SK-N-SH (cell line): ENCODE data around the gene PGM2L1. TPM values are rescaled to one million over a fixed set of nuclear protein-coding genes. Genes with fewer than 3 reads are reported as not detected.

Experiments used
- CTCF ChIA-PET: fragments of 300-600, 350-600 bp; formaldehyde crosslinking; extraction: SDS; loops from one replicate; lab custom pipeline; 2021; lab: Yijun Ruan, JAX
- POLR2A ChIA-PET: fragments of 350-600 bp; sonication (Branson Sonifier 250); formaldehyde crosslinking; extraction: SDS; loops from one replicate; lab custom pipeline; 2020; ENCODE audit warnings: antibody characterized with exemption, inconsistent platforms; lab: Yijun Ruan, JAX
- DNase-seq: peaks from one replicate; pipeline ENCODE4 v3.0.0; 2012
- H2AFZ ChIP-seq: fragments of 200-600 bp; sonication (generic); 2 replicates; pipeline ENCODE4 v1.8.1; 2016; ENCODE audit warnings: antibody characterized with exemption, mild to moderate bottlenecking, low read depth
- H3F3A ChIP-seq: fragments of 200-600 bp; sonication (generic); replicated peaks from 2 replicates; pipeline ENCODE3; 2016; ENCODE audit warnings: antibody characterized with exemption, mild to moderate bottlenecking; ENCODE audit not compliant: insufficient read depth
- H3K27ac ChIP-seq, 2 experiments: fragments of 200-500 bp in 1 of 2; fragments of 200-600 bp in 1 of 2; sonication (Bioruptor generic) in 1 of 2; sonication (generic), shearing (Covaris generic) in 1 of 2; 2 replicates each; pipeline versions ENCODE4 v1.5.1 to v1.6.1; 2014 to 2016; ENCODE audit warnings: low read depth in 2 of 2, inconsistent platforms in 1 of 2, low read length in 1 of 2, mild to moderate bottlenecking in 1 of 2, mixed read lengths in 1 of 2
- H3K27me3 ChIP-seq: fragments of 200-600 bp; sonication (generic), shearing (Covaris generic); 2 replicates; pipeline ENCODE4 v1.6.1; 2016; ENCODE audit warnings: mixed run types; ENCODE audit not compliant: insufficient read depth
- H3K36me3 ChIP-seq, 2 experiments: fragments of 200-500 bp in 1 of 2; fragments of 200-600 bp in 1 of 2; sonication (Bioruptor generic) in 1 of 2; sonication (generic) in 1 of 2; replicated peaks in 1 of 2; 2 replicates each; pipeline versions ENCODE3 to v1.5.1; 2014 to 2016; ENCODE audit warnings: low read length in 1 of 2, mild to moderate bottlenecking in 1 of 2; ENCODE audit not compliant: insufficient read depth in 2 of 2, control insufficient read depth in 1 of 2
- H3K4me1 ChIP-seq, 2 experiments: fragments of 200-500 bp in 1 of 2; fragments of 200-600 bp in 1 of 2; sonication (Bioruptor generic) in 1 of 2; sonication (generic), shearing (Covaris generic) in 1 of 2; 2 replicates each; pipeline versions ENCODE4 v1.5.1 to v1.6.1; 2014 to 2016; ENCODE audit warnings: low read depth in 1 of 2, low read length in 1 of 2, mixed run types in 1 of 2; ENCODE audit not compliant: insufficient read depth in 2 of 2, control insufficient read depth in 1 of 2
- H3K4me2 ChIP-seq: fragments of 200-600 bp; sonication (generic), shearing (Covaris generic); 2 replicates; pipeline ENCODE4 v1.6.1; 2017; ENCODE audit warnings: mixed run types
- H3K4me3 ChIP-seq, 2 experiments: fragments of 200-500 bp in 1 of 2; fragments of 200-600 bp in 1 of 2; sonication (Bioruptor generic) in 1 of 2; sonication (generic), shearing (Covaris generic) in 1 of 2; 2 replicates each; pipeline versions ENCODE4 v1.5.1 to v1.8.1; 2014 to 2016; ENCODE audit warnings: low read depth in 2 of 2, inconsistent platforms in 1 of 2, low read length in 1 of 2, mild to moderate bottlenecking in 1 of 2, mixed read lengths in 1 of 2, moderate library complexity in 1 of 2
- H3K79me2 ChIP-seq: fragments of 200-600 bp; sonication (generic); 2 replicates; pipeline ENCODE4 v1.8.1; 2017; ENCODE audit warnings: mild to moderate bottlenecking; ENCODE audit not compliant: insufficient read depth
- H3K9ac ChIP-seq: fragments of 200-600 bp; sonication (generic); 2 replicates; pipeline ENCODE4 v1.6.1; 2017; ENCODE audit warnings: mixed run types
- H3K9me2 ChIP-seq: fragments of 200-600 bp; sonication (generic); 2 replicates; pipeline ENCODE4 v1.6.1; 2017; ENCODE audit warnings: mixed run types
- H3K9me3 ChIP-seq: fragments of 200-600 bp; sonication (generic); 2 replicates; pipeline ENCODE4 v1.6.1; 2017; ENCODE audit warnings: mixed run types, mild to moderate bottlenecking, moderate library complexity
- H4K20me1 ChIP-seq: fragments of 200-600 bp; sonication (generic); 2 replicates; pipeline ENCODE4 v1.6.1; 2017; ENCODE audit warnings: mild to moderate bottlenecking, mixed run types; ENCODE audit not compliant: insufficient read depth
- FOXJ3 ChIP-seq: sonication (generic); formaldehyde crosslinking; IDR thresholded peaks from 2 replicates; pipeline ENCODE4 v1.5.1; 2020; ENCODE audit warnings: mild to moderate bottlenecking, missing genetic modification reagents
- FOXM1 ChIP-seq: IDR thresholded peaks from 2 replicates; pipeline ENCODE4 v1.4.0; 2012; ENCODE audit warnings: low read depth, mild to moderate bottlenecking
- MAX ChIP-seq: IDR thresholded peaks from 2 replicates; pipeline ENCODE4 v1.4.0; 2012; ENCODE audit warnings: low read depth
- MEF2A ChIP-seq: IDR thresholded peaks from 2 replicates; pipeline ENCODE4 v1.4.0; 2012; ENCODE audit warnings: low read depth, borderline replicate concordance
- MXI1 ChIP-seq: IDR thresholded peaks from 2 replicates; pipeline ENCODE4 v1.6.1; 2012; ENCODE audit warnings: mild to moderate bottlenecking, low read depth, low read length, improper control_type of control experiment
- NRF1 ChIP-seq: IDR thresholded peaks from 2 replicates; pipeline ENCODE4 v1.6.1; 2012; ENCODE audit warnings: low read depth, mild to moderate bottlenecking, low read length
- REST ChIP-seq: IDR thresholded peaks from 2 replicates; pipeline ENCODE4 v1.6.1; 2012; ENCODE audit warnings: mild to moderate bottlenecking, low read depth, low read length, moderate library complexity
- RFX5 ChIP-seq: IDR thresholded peaks from 2 replicates; pipeline ENCODE4 v1.6.1; 2012; ENCODE audit warnings: mild to moderate bottlenecking, improper control_type of control experiment, low read length
- RXRA ChIP-seq: IDR thresholded peaks from 2 replicates; pipeline ENCODE4 v1.4.0; 2012; ENCODE audit warnings: low read depth, mild to moderate bottlenecking, borderline replicate concordance
- YY1 ChIP-seq: IDR thresholded peaks from 2 replicates; pipeline ENCODE4 v1.4.0; 2012; ENCODE audit warnings: low read depth, mild to moderate bottlenecking
- ZBTB33 ChIP-seq: IDR thresholded peaks from 2 replicates; pipeline ENCODE4 v1.4.0; 2012; ENCODE audit warnings: low read depth, borderline replicate concordance
- WGBS: methylation state at CpG from one replicate; pipeline ENCODE4 v1.1.6; 2017; ENCODE audit warnings: low lambda C conversion rate; 5-methylcytosine and 5-hydroxymethylcytosine counted together
- polyA plus RNA-seq, 3 experiments: library from polyadenylated mRNA; depleted of rRNA; stranded (reverse); fragments of >200 nt; gene quantifications; 2 replicates each; pipeline ENCODE4 v1.2.3, GENCODE V29; 2012
- TF ChIP-seq, protein P1 (sequence below): fragments of 150-350 bp; IDR thresholded peaks from 2 replicates; pipeline ENCODE4 v1.6.1; 2017; ENCODE audit warnings: antibody characterized with exemption, low read length, low read depth, borderline replicate concordance

Gene PGM2L1
- polyA plus RNA-seq, 1 of the 3 experiments (the other 2 are of a cell fraction): 0.90 TPM

DNA sequence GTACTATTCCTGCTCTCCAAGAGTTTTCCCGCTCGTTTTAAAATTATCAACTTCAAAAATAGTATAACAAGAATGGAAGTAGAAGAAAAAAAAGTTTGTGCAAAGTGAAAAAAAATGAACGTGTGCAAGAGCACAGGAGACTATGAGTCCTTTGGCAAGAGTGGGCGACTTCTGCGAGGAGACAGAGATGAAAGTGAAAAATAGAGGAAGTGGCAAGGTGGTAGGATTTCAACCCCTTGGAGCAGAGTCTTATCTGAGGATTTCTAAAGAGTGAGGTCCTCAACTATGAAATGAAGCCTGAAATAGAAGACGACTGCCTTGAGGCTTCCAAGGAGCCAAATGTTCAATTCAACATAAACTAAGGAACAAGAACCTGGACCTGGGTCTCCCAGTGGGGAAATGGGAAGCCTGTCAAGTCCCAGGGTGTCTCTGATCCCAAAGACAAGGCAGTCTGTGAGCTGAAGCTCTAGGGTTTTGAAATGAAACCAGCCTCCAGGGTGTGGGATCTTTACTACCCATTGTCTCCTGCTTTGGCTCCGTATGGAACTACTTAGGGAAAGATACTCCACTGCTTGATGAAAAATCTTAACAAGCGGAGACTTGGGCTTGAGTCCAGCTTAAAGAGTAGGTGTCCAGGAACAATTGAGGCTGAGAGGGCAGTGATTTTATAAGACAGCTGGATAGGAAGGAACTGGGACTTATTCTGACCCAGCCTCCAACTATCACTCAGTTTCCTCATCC, 91.6 kb downstream of the PGM2L1 start:
- Histone ChIP-seq H3K27ac (no peak overlapping the region; a peak in 2 of 4 replicates), H3F3A (peaks cover 4% of the 10 kb centered on the region), H2AFZ (no peak overlapping the region; the same call in 1 of the 2 replicates), H3K9me2 (no peaks in the 10 kb centered on the region), H3K36me3 (no peaks in the 10 kb centered on the region), H3K4me1 (peaks cover 6% of the 10 kb centered on the region in 2 experiments), H4K20me1 (no peaks in the 10 kb centered on the region), H3K4me2 (peak overlapping the region; percentile 19; the same call in 1 of the 2 replicates), H3K4me3 (no peak overlapping the region), H3K27me3 (no peaks in the 10 kb centered on the region), H3K9ac (no peak overlapping the region), H3K79me2 (no peaks in the 10 kb centered on the region), H3K9me3 (no peaks in the 10 kb centered on the region)
- WGBS: 89% methylated on average over 8 of the region's 8 CpGs
- POLR2A ChIA-PET: no interaction called here
- CTCF ChIA-PET: no interaction called here
- TF ChIP-seq MXI1: no peak
- no peak for DNase-seq

- CTCF ChIA-PET: interaction anchor here (0.8 to 2.5 kb wide), 4 partner anchors 19 to 154 kb away, joined by 3 to 12 read pairs (median 6); no protein-coding TSS in a partner anchor
- no peak for TF ChIP-seq REST
- TF ChIP-seq, protein P1, sequence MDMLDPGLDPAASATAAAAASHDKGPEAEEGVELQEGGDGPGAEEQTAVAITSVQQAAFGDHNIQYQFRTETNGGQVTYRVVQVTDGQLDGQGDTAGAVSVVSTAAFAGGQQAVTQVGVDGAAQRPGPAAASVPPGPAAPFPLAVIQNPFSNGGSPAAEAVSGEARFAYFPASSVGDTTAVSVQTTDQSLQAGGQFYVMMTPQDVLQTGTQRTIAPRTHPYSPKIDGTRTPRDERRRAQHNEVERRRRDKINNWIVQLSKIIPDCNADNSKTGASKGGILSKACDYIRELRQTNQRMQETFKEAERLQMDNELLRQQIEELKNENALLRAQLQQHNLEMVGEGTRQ: no peak
- no peak for TF ChIP-seq YY1
- TF ChIP-seq FOXM1: no peak
- no peak for TF ChIP-seq RXRA
- TF ChIP-seq NRF1: no peak
- TF ChIP-seq RFX5: no peak
- TF ChIP-seq MEF2A: no peak
- no peak for TF ChIP-seq FOXJ3 (CRISPR knock-in tag)
- no peak for TF ChIP-seq MAX
- TF ChIP-seq ZBTB33: no peak
- no peaks in the 10 kb centered on the region for H3F3A ChIP-seq
- H3K27me3 ChIP-seq: no peaks in the 10 kb centered on the region
- no peaks in the 10 kb centered on the region; a peak in 1 of 4 replicates for H3K4me1 ChIP-seq
- H3K27ac ChIP-seq: peak overlapping the region in 1 of 2 experiments; percentile 62; a peak in 1 of 4 replicates
- no peaks in the 10 kb centered on the region for H3K9me2 ChIP-seq
- H3K79me2 ChIP-seq: no peaks in the 10 kb centered on the region
- no peak for DNase-seq
- H3K36me3 ChIP-seq: no peaks in the 10 kb centered on the region
- H2AFZ ChIP-seq: no peak overlapping the region
- no peaks in the 10 kb centered on the region for H3K9me3 ChIP-seq
- H4K20me1 ChIP-seq: no peaks in the 10 kb centered on the region
- no peak overlapping the region for H3K9ac ChIP-seq
- no peak overlapping the region for H3K4me2 ChIP-seq
- no peak overlapping the region for H3K4me3 ChIP-seq
- WGBS: 67% methylated on average over 3 of the region's 3 CpGs
- POLR2A ChIA-PET: no interaction called here
Observed at GRCh38 chr11:74299015-74299414, 99.2 kb downstream of the PGM2L1 start.
